ENCODE measurements around the gene SYNGR1.

The SYNGR1 gene, protein sequence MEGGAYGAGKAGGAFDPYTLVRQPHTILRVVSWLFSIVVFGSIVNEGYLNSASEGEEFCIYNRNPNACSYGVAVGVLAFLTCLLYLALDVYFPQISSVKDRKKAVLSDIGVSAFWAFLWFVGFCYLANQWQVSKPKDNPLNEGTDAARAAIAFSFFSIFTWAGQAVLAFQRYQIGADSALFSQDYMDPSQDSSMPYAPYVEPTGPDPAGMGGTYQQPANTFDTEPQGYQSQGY

DNA sequence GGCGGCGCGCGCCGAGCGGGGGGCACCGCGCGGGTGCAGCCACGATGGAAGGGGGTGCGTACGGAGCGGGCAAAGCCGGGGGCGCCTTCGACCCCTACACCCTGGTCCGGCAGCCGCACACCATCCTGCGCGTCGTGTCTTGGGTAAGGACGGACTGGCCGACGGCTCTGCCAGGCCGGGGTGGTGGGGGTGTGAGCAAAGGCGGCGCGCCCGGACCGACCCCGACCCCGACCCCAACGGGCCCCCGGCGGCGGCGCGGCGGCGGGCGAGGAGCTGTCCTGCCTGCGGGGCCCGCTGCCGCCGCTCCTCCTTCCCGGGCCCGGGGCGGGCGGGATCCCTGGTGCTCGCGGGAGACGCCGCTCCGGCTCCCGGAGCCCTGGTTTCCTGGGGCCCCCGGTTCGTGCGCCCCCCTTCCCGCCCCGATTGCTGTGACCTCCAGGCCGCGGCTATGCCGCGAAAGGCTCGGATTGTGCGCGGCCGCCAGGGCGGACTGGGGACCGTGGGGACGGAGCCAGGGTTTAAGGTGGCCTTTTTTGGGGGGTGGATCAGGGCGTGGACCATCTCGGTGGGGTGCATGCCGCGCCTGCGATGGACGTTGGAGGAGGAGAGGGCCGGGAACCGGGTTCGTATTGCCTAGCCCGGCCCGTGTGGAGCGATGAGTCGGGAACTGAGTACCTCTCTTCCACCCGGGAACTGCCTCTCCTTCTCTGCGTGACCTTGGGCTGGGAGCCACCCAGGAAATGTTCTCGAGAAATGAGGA lies at the start of gene SYNGR1:
Gene SYNGR1, plus strand, starts transcription at position 25 of the 760 bp plus-strand sequence. Its CDS starts 20 bp downstream, at position 45.
- no peak for DNase-seq

DNA sequence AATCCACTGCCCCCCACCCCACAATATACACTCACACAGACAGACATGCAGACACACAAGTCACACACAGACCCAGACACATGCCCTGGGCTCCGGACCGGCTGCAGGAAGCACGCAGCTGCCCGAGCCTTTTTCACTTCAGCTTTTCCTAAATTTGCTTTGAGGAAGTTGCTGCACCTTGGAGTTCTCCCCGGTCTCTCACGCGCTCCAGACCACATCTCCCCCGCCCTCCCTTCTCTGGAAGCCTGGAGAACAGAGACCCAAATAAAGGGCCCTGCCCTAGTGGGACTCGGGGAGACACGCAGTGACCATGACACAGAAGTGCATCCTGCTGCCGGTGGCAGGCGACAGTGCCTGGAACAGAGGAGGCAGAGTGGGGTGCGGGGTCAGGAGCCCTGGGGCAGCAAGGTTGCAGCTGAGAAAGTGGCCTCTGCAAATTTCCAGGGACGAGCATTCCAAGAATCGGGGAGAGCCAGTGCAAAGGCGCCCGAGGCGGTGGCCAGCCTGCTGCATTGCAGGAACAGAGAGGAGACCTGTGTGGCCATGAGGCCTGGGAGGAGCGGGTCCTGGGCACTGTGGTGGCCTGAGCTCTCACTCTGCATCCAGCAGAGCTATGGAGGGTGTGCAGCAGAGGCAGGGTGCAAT lies 49.5 kb upstream of the SYNGR1 start:
- no peak for DNase-seq

GRCh38 chr22:39301108-39301507 lies 48.7 kb upstream of the SYNGR1 start:
- no peak for DNase-seq

DNA sequence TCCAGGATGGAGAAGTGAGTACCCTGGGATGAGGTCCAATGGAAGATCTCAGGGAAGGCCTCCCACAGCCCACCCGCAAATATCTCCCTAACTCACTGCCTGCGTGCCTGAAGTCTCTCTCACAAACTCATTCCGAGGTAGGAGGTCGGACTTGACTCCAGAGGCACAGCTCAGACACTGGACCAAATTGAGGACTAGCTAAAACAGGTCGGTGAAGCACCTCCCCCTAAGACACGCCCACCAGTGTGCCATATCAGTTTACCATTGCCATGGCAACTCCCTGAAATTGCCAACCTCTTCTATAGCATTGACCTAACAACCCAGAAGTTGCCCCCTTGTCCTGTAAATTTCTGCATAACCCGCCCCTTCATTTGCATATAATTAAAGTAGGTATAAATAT lies 47.9 kb upstream of the SYNGR1 start:
- DNase-seq = no peak

DNA sequence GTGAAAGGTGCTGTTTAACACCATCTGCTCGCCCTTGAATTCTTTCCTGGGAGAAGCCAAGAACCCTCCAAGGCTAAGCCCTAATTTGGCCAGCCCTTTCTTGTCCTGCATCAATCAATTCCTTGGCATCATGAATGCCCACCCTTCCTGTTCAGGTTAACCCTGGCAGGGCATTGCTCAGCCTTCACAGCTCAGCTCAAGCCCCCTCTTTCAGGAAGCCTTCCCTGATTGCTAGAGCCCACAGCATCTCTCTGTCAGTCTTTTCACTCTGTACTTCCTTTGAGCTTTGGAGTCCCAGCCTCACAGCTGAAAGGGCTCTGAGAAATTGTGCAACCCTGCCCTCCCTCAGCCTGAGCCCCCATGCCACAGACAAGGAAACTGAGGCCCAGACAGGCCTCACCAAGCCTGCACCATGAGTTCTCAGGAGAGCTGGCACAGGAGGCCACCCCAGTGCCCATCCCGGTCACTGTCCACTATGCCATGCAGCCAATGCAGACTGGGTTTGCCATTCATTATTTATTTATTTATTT lies 47.3 kb upstream of the SYNGR1 start:
- no peak for DNase-seq

GRCh38 chr22:39303358-39303757 lies 46.4 kb upstream of the SYNGR1 start:
- DNase-seq = no peak

DNA sequence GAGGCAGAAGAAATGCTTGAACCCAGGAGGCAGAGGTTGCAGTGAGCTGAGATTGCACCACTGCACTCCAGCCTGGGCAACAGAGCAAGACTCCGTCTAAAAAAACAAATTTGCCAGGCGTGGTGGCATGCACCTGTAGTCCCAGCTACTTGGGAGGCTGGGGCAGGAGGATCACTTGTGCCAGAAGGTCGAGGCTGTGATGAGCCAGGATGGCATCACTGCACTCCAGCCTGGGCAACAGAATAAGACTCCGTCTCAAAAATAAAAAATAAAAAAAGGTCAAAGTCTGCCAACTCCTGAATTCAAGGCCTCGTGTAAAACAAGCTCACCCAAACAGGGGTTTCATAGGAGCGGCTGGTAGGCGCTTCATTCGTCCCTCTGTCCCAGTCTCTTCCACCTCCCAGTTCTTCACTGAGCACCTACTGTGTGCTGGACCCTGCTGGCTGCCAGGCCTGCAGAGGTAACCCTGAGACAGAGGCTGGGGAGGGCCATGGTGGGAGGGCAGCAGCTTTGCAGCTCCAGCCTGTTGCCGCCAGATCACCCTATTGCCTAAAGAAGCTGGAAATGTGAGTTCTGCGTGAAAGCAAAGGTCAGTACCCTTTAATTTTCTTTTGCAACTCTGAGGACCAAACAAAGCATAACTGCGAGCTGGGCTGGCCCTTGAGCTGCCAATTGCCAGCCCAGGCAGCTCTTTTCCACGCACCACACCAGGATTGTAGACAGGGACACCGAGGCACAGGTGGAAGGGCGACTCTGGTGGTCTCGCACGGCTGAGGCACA lies 45.7 kb upstream of the SYNGR1 start:
- no peak for DNase-seq

GRCh38 chr22:39306456-39307361 lies 43.1 kb upstream of the SYNGR1 start:
- peak; percentile 61 for DNase-seq

DNA sequence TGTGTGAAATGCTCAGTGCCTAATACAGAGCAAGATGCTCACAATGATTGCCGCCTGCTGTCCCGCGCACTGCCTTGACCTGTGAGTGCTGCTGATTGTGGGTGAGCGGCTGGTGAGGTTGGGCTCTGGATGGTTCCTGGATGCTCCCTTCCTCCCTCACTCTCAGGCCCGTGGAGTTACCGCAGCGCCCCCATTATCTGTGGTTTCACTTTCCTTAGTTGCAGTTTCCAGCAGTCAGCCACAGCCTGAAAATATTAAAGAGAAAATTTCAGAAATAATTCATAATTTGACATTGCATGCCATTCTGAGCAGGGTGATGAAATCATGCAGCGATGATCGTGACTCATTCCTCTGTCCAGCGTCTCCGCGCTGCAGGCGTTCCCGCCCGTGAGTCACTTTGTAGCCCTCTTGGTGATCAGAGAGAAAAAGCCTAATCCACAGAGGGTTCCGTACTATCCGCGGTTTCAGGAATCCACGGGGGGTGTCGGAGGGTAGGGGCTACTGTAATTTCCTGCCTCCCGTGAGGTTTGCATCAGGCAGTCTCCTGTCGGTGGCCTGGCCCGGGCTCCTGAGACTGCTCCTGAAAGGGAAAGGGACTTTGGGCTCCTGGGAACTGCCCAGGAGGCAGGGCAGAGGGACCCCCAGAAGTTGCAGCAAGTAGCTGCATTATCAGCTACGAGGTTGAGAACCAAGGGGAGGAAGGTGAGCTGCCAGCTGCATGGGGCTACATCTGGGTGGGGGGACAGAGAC lies 41.0 kb upstream of the SYNGR1 start:
- no peak for DNase-seq

DNA sequence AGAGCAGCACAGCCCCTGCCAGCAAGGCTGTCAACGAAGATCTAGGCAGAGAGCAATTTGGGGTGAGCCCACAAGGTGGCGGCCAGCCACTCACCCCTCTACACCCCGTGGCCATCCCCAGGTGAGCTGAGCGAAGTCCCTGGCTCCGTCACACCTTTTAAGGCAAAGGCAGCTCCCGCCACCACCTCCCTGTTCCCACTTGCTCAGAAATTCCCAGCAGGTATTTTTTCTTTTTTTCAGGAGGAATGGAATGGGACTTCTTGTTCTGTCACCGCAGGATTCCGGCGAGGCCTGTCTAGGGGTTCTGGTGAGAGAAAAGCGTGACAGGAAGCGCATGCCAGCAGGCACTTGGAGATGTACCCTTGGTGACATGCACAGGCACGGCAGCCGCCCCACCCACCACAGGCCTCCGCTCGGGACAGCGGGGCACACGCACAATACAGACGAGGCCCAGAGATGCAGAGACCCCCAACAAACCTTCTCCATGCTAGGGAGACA lies 40.4 kb upstream of the SYNGR1 start:
- DNase-seq = no peak

DNA sequence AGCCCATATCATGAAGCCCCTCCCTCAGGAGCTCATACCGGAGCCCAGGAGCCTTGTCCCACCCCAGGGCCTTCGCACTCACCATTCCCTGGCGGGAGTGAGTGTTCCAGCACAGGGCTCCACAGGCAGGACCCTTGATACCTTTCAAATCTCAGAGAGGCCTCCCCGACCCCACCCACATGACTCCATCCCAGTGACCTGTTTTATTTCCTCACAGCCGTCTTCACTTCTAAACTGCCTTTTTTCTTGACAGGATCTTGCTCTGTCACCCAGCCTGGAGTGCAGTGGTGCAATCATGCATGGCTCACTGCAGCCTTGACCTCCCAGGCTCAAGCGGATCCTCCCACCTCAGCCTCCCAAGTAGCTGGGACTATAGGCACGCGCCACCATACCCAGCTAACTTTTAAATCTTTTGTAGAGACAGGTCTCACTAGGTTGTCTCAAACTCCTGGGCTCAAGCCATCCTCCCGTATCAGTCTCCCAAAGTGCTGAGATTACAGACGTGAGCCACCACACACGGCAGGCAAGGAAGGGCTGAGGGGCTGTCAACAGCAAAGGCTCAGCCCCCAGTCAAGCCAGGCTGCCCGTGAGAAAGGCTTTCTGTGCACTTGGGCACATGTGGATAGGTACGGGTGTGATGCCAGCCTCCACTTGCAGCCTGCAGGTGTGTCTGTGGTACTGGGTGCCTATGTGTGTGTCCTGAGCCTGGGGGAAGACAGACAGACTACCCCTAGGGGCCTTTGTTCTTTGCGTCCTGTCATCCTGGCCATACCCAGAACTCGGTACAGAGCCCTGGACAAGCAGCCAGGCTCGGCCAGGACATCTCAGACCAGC lies 39.7 kb upstream of the SYNGR1 start:
- DNase-seq = no peak

DNA sequence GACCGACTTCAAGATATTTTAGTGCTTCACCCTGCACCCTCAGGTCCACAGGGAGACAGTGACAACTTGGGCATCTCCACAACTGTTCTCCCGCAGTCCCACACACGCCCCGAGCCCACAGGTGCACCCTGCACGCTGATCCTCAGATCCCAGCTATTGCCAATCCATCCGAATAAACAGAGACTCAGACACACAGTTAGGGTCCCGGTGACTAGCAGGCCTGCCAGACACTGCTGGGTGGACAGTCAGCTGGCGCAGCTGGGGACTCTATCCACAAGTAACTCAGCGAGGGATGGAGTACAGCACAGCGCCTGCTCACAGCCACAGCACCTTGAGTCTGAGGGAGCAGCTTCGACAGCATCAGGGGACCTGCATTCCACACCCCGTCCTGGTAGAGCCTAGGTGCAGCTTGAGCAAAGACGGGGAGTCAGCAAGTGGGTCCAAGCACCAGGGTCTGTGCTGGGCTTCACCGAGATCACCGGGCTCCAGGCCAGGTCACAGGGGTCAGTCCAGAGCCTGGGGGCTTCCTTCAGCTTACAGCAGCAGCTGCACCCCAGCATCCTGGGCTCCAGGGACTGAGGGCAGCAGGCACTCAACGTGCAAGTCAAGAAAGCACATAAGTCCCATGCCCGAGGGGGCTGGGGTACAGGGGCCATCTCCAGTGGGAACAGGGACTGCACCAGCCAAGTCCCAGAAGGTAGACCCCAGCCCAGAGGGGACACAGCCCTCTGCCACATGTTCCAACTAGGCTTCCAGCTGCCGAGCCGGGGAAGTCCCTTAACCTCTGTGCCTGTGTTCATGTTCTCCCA lies 38.0 kb upstream of the SYNGR1 start:
- DNase-seq = peak; percentile 43

GRCh38 chr22:39312410-39312809 lies 37.4 kb upstream of the SYNGR1 start:
- DNase-seq = peak; percentile 27

- DNase-seq = no peak
Observed at GRCh38 chr22:39313258-39314001, 36.4 kb upstream of the SYNGR1 start.

GRCh38 chr22:39314251-39314971 lies 35.4 kb upstream of the SYNGR1 start:
- DNase-seq = no peak

DNA sequence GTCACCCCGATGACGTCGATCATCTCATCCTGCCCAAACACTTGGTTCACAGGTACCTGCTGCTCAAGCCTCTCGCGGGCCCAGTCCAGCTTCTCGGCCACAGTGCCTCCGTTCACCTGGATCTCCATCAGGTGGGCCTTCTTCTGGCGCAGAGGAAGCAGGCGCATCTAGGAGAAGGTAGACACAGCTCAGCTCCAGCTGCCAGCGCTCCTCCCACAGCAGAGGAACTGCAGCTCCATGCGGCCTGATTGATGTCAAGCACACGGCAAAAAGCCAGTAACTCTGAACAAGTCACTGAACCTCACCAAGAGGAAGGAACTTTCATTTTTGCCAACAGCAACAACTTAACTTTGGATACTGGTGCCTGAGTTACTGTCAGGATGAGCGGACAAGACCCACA lies 34.4 kb upstream of the SYNGR1 start:
- no peak for DNase-seq

- DNase-seq = peak; percentile 87
Observed at GRCh38 chr22:39316440-39317083, 33.2 kb upstream of the SYNGR1 start.

Measured in stimulated activated CD4-positive, alpha-beta T cell treated with anti-CD3 and anti-CD28 coated beads, Interleukin-4, amount 100 ng/mL, for 24 hours (primary cell).